HFFc6 (cell line): ENCODE data around the gene CACNA1G. TPM values are rescaled to one million over a fixed set of nuclear protein-coding genes. Genes with fewer than 3 reads are reported as not detected.

ENCODE experiments used
- DNase-seq: peaks from one replicate; pipeline ENCODE4 v3.0.0-alpha.2; 2018
- H3K27ac Mint-ChIP-seq: 2 replicates; pipeline ENCODE4 v1.8.0; 2020; ENCODE audit warnings: mild to moderate bottlenecking, mixed read lengths
- H3K27me3 Mint-ChIP-seq: 2 replicates; pipeline ENCODE4 v1.8.0; 2021; ENCODE audit warnings: mild to moderate bottlenecking, moderate library complexity, mixed read lengths; ENCODE audit not compliant: insufficient read depth
- H3K36me3 Mint-ChIP-seq: 2 replicates; pipeline ENCODE4 v1.8.0; 2021; ENCODE audit warnings: low read depth, mixed read lengths
- H3K4me1 Mint-ChIP-seq: 2 replicates; pipeline ENCODE4 v1.8.0; 2020; ENCODE audit warnings: low read depth, mixed read lengths
- H3K4me3 Mint-ChIP-seq: 2 replicates; pipeline ENCODE4 v1.8.0; 2020; ENCODE audit warnings: mild to moderate bottlenecking, moderate library complexity, mixed read lengths
- H3K9me3 Mint-ChIP-seq: 2 replicates; pipeline ENCODE4 v1.8.0; 2020; ENCODE audit warnings: mild to moderate bottlenecking, mixed read lengths
- total RNA-seq, 6 experiments: library from RNA; stranded (reverse); fragmentation: NEBNext Ultra II Directional; extraction: Animal tissue kit (Norgen Biotek cat#: 25700); gene quantifications; 2 replicates in 1 of 6; 3 replicates in 5 of 6; pipeline ENCODE4 v1.2.3, GENCODE V29; 2021
- TF ChIP-seq, protein P1 (sequence below): fragments of 200-600 bp; sonication (generic); IDR thresholded peaks from 2 replicates; pipeline ENCODE4 v1.5.0; 2021; ENCODE audit warnings: antibody characterized with exemption, mild to moderate bottlenecking

The CACNA1G gene
- total RNA-seq, 6 experiments from 2014 or later = 0.03 to 0.19 (median 0.05) TPM; not detected in 1

DNA sequence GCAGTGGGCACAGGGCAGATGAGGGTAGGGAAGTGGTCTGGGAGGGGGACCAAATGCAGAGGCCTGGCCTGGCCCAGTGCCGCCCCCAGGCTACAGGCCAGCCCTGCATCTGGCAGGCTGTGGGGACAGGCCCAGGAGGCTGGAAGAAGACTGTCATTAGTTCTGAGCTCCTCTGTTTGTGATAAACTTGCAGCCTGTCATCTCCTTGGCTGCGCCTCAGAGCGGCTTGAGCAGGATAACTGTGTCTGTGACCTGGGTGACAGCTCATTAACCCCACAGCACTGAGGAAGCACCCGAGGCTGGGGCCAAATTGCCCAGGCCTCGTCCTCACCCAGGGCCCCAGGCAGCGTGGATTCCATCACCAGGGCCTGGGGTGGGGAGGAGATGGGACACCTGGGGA lies 98.1 kb downstream of the CACNA1G start:
- no peak overlapping the region for H3K4me3 Mint-ChIP-seq
- TF ChIP-seq, protein P1, sequence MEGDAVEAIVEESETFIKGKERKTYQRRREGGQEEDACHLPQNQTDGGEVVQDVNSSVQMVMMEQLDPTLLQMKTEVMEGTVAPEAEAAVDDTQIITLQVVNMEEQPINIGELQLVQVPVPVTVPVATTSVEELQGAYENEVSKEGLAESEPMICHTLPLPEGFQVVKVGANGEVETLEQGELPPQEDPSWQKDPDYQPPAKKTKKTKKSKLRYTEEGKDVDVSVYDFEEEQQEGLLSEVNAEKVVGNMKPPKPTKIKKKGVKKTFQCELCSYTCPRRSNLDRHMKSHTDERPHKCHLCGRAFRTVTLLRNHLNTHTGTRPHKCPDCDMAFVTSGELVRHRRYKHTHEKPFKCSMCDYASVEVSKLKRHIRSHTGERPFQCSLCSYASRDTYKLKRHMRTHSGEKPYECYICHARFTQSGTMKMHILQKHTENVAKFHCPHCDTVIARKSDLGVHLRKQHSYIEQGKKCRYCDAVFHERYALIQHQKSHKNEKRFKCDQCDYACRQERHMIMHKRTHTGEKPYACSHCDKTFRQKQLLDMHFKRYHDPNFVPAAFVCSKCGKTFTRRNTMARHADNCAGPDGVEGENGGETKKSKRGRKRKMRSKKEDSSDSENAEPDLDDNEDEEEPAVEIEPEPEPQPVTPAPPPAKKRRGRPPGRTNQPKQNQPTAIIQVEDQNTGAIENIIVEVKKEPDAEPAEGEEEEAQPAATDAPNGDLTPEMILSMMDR = no peak

DNA sequence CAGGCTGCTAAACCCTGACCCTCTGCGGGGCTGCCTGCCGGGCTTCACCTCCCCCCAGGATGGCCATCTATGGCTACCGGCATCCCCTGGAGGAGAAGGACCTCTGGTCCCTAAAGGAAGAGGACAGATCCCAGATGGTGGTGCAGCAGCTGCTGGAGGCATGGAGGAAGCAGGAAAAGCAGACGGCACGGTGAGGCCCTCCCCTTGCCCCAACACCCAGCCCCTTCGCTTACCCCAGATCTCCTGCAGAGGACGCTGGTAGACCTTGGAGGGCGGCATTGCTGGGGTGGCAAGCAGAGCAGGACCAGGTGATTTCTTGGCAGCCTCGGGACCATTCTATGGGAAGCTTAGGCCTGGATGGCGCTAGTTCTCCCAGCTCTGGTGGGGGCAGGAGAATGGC lies 98.7 kb downstream of the CACNA1G start:
- no peak overlapping the region for H3K4me3 Mint-ChIP-seq
- peak overlapping the region; percentile 62; the same call in 1 of the 2 replicates for H3K27ac Mint-ChIP-seq
- DNase-seq = no peak
- TF ChIP-seq, protein P1 = 0 out of 2 replicates have a peak, but pooled peaks have one; percentile 7
- H3K9me3 Mint-ChIP-seq = no peaks in the 10 kb centered on the region
- peaks cover 50% of the 10 kb centered on the region for H3K4me1 Mint-ChIP-seq
- H3K36me3 Mint-ChIP-seq = peaks cover 9% of the 10 kb centered on the region; the same call in 1 of the 2 replicates
- H3K27me3 Mint-ChIP-seq = peaks cover 3% of the 10 kb centered on the region; the same call in 1 of the 2 replicates

More for the DNA sequence above, 98.1 kb downstream of the CACNA1G start:
- Mint-ChIP-seq H3K36me3 (peaks cover 9% of the 10 kb centered on the region; the same call in 1 of the 2 replicates), H3K9me3 (no peaks in the 10 kb centered on the region), H3K4me1 (peaks cover 50% of the 10 kb centered on the region), H3K27ac (peak overlapping the region; percentile 62), H3K27me3 (peaks cover 3% of the 10 kb centered on the region; the same call in 1 of the 2 replicates)
- no peak for DNase-seq

DNA sequence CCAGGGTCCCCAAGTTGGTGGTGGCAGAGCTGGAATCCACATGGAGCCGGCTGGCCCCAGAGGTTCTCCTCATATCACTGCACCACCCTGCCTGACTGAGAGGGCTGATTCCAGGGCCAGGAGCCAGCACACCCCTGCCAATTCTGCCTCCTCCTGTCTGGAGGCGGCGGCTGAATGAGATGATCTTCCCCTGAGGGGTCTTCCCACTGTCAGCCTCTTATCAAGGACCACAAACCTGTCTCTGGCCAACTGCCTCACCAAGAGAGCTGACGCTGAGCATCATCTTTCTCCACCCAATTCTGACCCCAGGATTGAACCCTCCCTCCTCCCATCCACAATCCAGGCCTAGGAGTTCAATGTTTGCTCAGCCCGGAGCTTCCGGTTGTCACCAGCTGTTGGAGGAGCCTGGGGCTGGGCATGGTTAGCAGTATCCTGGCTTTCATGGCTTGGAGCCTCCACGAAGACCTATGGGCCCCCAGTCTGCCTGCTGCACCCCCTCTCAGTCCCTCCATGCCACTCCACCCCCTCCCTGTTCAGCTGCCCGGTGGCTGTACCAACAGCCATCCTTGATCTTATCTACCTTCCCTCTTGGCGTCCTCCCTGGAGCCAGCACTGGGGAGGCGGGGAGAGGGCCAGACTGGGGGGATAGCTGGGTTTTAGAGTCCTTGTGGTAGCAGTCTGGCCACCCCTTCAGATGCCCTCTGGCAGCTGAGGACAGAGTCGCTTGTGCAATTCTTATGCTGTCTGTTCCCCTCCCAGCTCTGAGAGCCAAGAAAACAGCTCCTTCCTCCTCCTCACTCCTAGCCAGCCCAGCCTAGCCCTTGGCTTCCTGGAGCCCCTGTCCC lies 99.7 kb downstream of the CACNA1G start:
- Mint-ChIP-seq H3K4me1 (peaks cover 50% of the 10 kb centered on the region), H3K36me3 (peaks cover 9% of the 10 kb centered on the region; the same call in 1 of the 2 replicates), H3K27ac (peak overlapping the region; percentile 96), H3K9me3 (no peaks in the 10 kb centered on the region), H3K4me3 (peak overlapping the region; percentile 49), H3K27me3 (peaks cover 2% of the 10 kb centered on the region; the same call in 1 of the 2 replicates)
- TF ChIP-seq, protein P1 = no peak
- no peak for DNase-seq

DNA sequence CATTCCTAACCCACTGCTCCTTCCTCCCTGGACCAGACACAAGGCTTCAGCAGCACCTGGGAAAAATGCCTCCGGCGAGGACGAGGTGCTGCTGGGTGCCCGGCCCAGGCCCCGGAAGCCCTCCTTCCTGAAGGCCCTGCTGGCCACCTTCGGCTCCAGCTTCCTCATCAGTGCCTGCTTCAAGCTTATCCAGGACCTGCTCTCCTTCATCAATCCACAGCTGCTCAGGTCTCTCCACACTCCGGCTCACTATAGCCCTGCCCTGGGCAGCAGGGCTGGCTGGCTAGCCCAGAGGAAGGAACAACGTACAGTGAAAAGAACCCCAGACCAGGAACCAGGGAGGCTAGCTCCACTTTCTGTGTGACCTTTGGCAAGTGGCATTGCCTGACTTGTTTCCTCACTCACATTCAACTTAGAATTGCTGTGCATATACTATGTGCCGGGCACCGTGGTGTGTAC lies 100.4 kb downstream of the CACNA1G start:
- H3K4me3 Mint-ChIP-seq = peak overlapping the region; percentile 71
- H3K27ac Mint-ChIP-seq = peak overlapping the region; percentile 96
- DNase-seq = no peak

DNA sequence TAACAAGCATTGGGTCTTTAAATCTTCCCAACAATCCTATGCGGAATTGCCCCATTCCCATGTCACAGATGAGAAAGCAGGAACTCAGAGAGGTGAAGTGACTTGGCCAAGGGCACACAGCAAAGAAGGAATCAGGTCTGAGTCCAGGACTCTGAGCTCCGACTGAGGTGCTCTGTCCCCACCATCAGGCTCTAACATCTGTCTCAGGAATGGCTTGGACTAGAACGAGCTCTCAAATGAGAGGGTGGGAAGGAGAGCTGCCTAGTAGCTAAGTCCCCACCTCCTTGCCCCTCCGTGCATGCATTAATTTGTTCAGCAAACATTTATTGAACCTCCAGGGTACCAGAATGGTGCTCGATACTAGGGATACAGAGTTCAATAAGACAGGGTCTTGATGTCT lies 100.8 kb downstream of the CACNA1G start:
- no peaks in the 10 kb centered on the region for H3K9me3 Mint-ChIP-seq
- TF ChIP-seq, protein P1 = no peak
- H3K36me3 Mint-ChIP-seq = peaks cover 9% of the 10 kb centered on the region; the same call in 1 of the 2 replicates
- peaks cover 50% of the 10 kb centered on the region for H3K4me1 Mint-ChIP-seq
- no peak for DNase-seq
- H3K27ac Mint-ChIP-seq = peak overlapping the region; percentile 96
- H3K4me3 Mint-ChIP-seq = peak overlapping the region; percentile 71
- peaks cover 2% of the 10 kb centered on the region; the same call in 1 of the 2 replicates for H3K27me3 Mint-ChIP-seq

More for the DNA sequence above, 100.4 kb downstream of the CACNA1G start:
- Mint-ChIP-seq H3K9me3 (no peaks in the 10 kb centered on the region), H3K36me3 (peaks cover 9% of the 10 kb centered on the region; the same call in 1 of the 2 replicates), H3K4me1 (peaks cover 50% of the 10 kb centered on the region), H3K27me3 (peaks cover 2% of the 10 kb centered on the region; the same call in 1 of the 2 replicates)
- TF ChIP-seq, protein P1 = no peak
